ENCODE results near the gene C5orf58. TPM values are rescaled to one million over a fixed set of nuclear protein-coding genes. Genes with fewer than 3 reads are reported as not detected.

Gene C5orf58, protein sequence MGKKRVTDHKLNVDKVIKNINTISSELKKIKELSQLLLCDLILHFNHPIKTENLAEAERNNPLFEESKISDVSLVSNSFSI
- total RNA-seq, result under 0.01 TPM in 1 of 2 replicates, not detected in the other

GRCh38 chr5:170232786-170233185 is at the start of gene C5orf58:
C5orf58 (plus strand) TSS chr5:170232985; CDS start chr5:170234977, 1,992 bp downstream.

Other genes starting within 250 kb of the C5orf58 start
- under 0.01 TPM in 1 of 2 replicates, not detected in the other for gene FOXI1, start 127.1 kb upstream of the C5orf58 start, total RNA-seq
- not detected in 2 replicates for gene LCP2, start 64.8 kb downstream of the C5orf58 start, total RNA-seq
- gene KCNMB1, start 156.4 kb downstream of the C5orf58 start, total RNA-seq, result under 0.01 and 0.19 TPM in 2 replicates